HEK293T (cell line): ENCODE data around the gene PAPOLA.

Experiments
- BHLHE40 ChIP-seq: fragments of 450-650 bp; IDR thresholded peaks from 2 replicates; pipeline ENCODE4 v1.6.1; 2016; ENCODE audit warnings: mild to moderate bottlenecking, moderate library complexity, borderline replicate concordance
- ELF4 ChIP-seq: fragments of 450-650 bp; IDR thresholded peaks from 2 replicates; pipeline ENCODE4 v1.6.1; 2017; ENCODE audit warnings: antibody characterized with exemption
- FOXM1 ChIP-seq: fragments of 450-650 bp; IDR thresholded peaks from 2 replicates; pipeline ENCODE4 v1.6.1; 2017; ENCODE audit warnings: mild to moderate bottlenecking, borderline replicate concordance
- SP1 ChIP-seq: fragments of 450-650 bp; IDR thresholded peaks from 2 replicates; pipeline ENCODE4 v1.6.1; 2017
- TARDBP ChIP-seq: fragments of 450-650 bp; IDR thresholded peaks from 2 replicates; pipeline ENCODE4 v1.6.1; 2016

DNA sequence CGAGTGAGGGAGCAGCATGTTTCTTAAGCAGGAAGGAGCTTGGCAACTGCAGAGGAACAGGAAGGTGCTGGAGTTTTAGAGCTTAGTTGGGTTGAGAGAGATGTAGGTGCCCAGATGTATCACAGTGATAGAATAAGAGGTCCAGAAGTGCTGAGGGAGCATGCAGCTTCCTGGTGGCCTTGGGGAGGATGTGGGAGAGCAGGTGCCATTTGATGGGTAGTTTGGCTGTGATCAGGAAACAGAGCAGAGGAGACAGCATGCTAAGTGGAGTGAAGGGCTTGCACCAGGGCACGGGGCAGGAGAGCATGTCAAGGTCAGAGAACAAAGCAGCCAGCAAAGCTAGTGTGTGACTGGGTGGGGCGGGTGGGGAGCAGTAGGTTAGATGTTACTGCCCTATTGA, 74.8 kb downstream of the PAPOLA start:
- no peak for TF ChIP-seq SP1
- TF ChIP-seq FOXM1: no peak
- TF ChIP-seq BHLHE40: no peak
- no peak for TF ChIP-seq TARDBP
- TF ChIP-seq ELF4: no peak
